ENCODE data around the gene GPX2.
A peak's percentile ranks its signal among the peaks of the same experiment; 100 is the strongest.
"Not testable (repeated sequence)": the region's sequence is repeated elsewhere in the genome, so short reads cannot be mapped to it uniquely, and the experiment has no call there.

The GPX2 gene

GRCh38 chr14:64914237-64915028, 28.1 kb downstream of the GPX2 start, which contains the start of gene CHURC1:
TSS of gene CHURC1 (plus strand) at chr14:64914455. CDS start at chr14:64914496, 41 bp downstream.
- H3K36me3 ChIP-seq, result peaks cover 0 to 5% (median 0%) of the 10 kb centered on the region in 3 donors

GRCh38 chr14:64913477-64913876, 29.1 kb downstream of the GPX2 start:
- not testable (repeated sequence) for H3K27me3 ChIP-seq, H3K36me3 ChIP-seq, DNase-seq, H3K9me3 ChIP-seq
- intact Hi-C loops (cut with DNase I; ENCODE audit: low total_unique reads), result loop anchor here (5.0 kb wide), 1 partner anchor 74 kb away; the partner anchor contains the start of gene FNTB
- peaks cover 0 to 40% (median 27%) of the 10 kb centered on the region in 4 donors for H3K4me1 ChIP-seq
- peak overlapping the region; percentile 95 to 99 for H3K27ac ChIP-seq
- H3K4me3 ChIP-seq, result peak overlapping the region; percentile 84 to 99

More at GRCh38 chr14:64914237-64915028, 28.1 kb downstream of the GPX2 start, which contains the start of gene CHURC1:
- Histone ChIP-seq H3K4me1 (peaks cover 0 to 49% (median 30%) of the 10 kb centered on the region in 4 donors), H3K9me3 (no peaks in the 10 kb centered on the region), H3K27me3 (no peaks in the 10 kb centered on the region), H3K27ac (peak within 1 kb of the TSS; percentile 95 to 99), H3K4me3 (peak within 1 kb of the TSS; percentile 84 to 99)
- intact Hi-C loops (cut with DNase I; ENCODE audit: low total_unique reads), result loop anchor here (5.0 kb wide), 1 partner anchor 73 kb away; the partner anchor contains the start of gene FNTB
- TF ChIP-seq CTCF (IDR thresholded peaks at IDR 0.05), result no peak
- DNase-seq, result peak; percentile 99

- DNase-seq, result no peak
- TF ChIP-seq CTCF (IDR thresholded peaks at IDR 0.05), result no peak
- Histone ChIP-seq H3K27ac (no peak overlapping the region), H3K27me3 (no peaks in the 10 kb centered on the region), H3K9me3 (no peaks in the 10 kb centered on the region), H3K4me3 (no peak overlapping the region), H3K4me1 (peaks cover 0 to 27% (median 17%) of the 10 kb centered on the region in 4 donors), H3K36me3 (peaks cover 0 to 5% (median 0%) of the 10 kb centered on the region in 3 donors)
- intact Hi-C loops (cut with DNase I; ENCODE audit: low total_unique reads), result loop anchor here (5.0 kb wide), 1 partner anchor 75 kb away; the partner anchor contains the start of gene FNTB
Measured at GRCh38 chr14:64912261-64912660, 30.3 kb downstream of the GPX2 start.

- H3K36me3 ChIP-seq, result no peaks in the 10 kb centered on the region
- no peak for DNase-seq
- peak in 1 of 2 experiments; percentile 13 for TF ChIP-seq CTCF (IDR thresholded peaks at IDR 0.05)
- H3K9me3 ChIP-seq, result no peaks in the 10 kb centered on the region
- intact Hi-C loops (cut with DNase I; ENCODE audit: low total_unique reads), result loop anchor here (5.0 kb wide), 1 partner anchor 76 kb away; the partner anchor contains the start of gene FNTB
- peaks cover 0 to 15% (median 11%) of the 10 kb centered on the region in 4 donors for H3K4me1 ChIP-seq
- H3K27me3 ChIP-seq, result no peaks in the 10 kb centered on the region
- no peak overlapping the region for H3K27ac ChIP-seq
- no peak overlapping the region for H3K4me3 ChIP-seq
Measured at GRCh38 chr14:64910847-64911495, 31.6 kb downstream of the GPX2 start.

- H3K27me3 ChIP-seq, result no peaks in the 10 kb centered on the region
- DNase-seq, result no peak
- H3K4me1 ChIP-seq, result no peaks in the 10 kb centered on the region
- H3K27ac ChIP-seq, result no peak overlapping the region
- intact Hi-C loops (cut with DNase I; ENCODE audit: low total_unique reads), result no loop called here
- no peaks in the 10 kb centered on the region for H3K36me3 ChIP-seq
- no peaks in the 10 kb centered on the region for H3K9me3 ChIP-seq
- TF ChIP-seq CTCF (IDR thresholded peaks at IDR 0.05), result no peak
- H3K4me3 ChIP-seq, result no peak overlapping the region
Measured at GRCh38 chr14:64906022-64906421, 36.5 kb downstream of the GPX2 start.
